ENCODE data around the gene PCDHB6. TPM values are rescaled to one million over a fixed set of nuclear protein-coding genes. Genes with fewer than 3 reads are reported as not detected.
"Not testable (repeated sequence)": the region's sequence is repeated elsewhere in the genome, so short reads cannot be mapped to it uniquely, and the experiment has no call there.

Gene PCDHB6
- total RNA-seq, 1 experiment from 2014 or later, result not detected

GRCh38 chr5:141201646-141202045 is 51.8 kb downstream of the PCDHB6 start:
- not testable (repeated sequence) for DNase-seq (ENCODE audit: low spot score)

Other genes with a start within 250 kb of the PCDHB6 start
- gene PCDHAC1, start 223.8 kb upstream of the PCDHB6 start, total RNA-seq (2014; rRNA removed; shearing (Covaris generic)), result not detected in 2 replicates
- 0.03 and 0.10 TPM in 2 replicates for gene PCDHAC2, start 183.6 kb upstream of the PCDHB6 start, total RNA-seq (2014; rRNA removed; shearing (Covaris generic))
- gene PCDHB1, start 98.7 kb upstream of the PCDHB6 start, total RNA-seq (2014; rRNA removed; shearing (Covaris generic)), result not detected in 2 replicates
- gene PCDHB2, start 55.4 kb upstream of the PCDHB6 start, total RNA-seq (2014; rRNA removed; shearing (Covaris generic)), result 0.13 TPM in 1 of 2 replicates, not detected in the other
- 0.03 TPM in 1 of 2 replicates, not detected in the other for gene PCDHB3, start 49.6 kb upstream of the PCDHB6 start, total RNA-seq (2014; rRNA removed; shearing (Covaris generic))
- not detected in 2 replicates for gene PCDHB4, start 28.2 kb upstream of the PCDHB6 start, total RNA-seq (2014; rRNA removed; shearing (Covaris generic))
- not detected in 2 replicates for gene PCDHB5, start 14.9 kb upstream of the PCDHB6 start, total RNA-seq (2014; rRNA removed; shearing (Covaris generic))
- gene PCDHB7, start 22.6 kb downstream of the PCDHB6 start, total RNA-seq (2014; rRNA removed; shearing (Covaris generic)), result 0.05 TPM in 2 replicates
- 0.16 TPM in 1 of 2 replicates, not detected in the other for gene PCDHB8, start 27.7 kb downstream of the PCDHB6 start, total RNA-seq (2014; rRNA removed; shearing (Covaris generic))
- 0.05 and 0.69 TPM in 2 replicates for gene PCDHB16, start 32.3 kb downstream of the PCDHB6 start, total RNA-seq (2014; rRNA removed; shearing (Covaris generic))
- 0.03 and 0.25 TPM in 2 replicates for gene PCDHB9, start 37.1 kb downstream of the PCDHB6 start, total RNA-seq (2014; rRNA removed; shearing (Covaris generic))
- gene PCDHB10, start 42.3 kb downstream of the PCDHB6 start, total RNA-seq (2014; rRNA removed; shearing (Covaris generic)), result 0.05 TPM in 1 of 2 replicates, not detected in the other
- 0.23 TPM in 1 of 2 replicates, not detected in the other for gene PCDHB11, start 49.6 kb downstream of the PCDHB6 start, total RNA-seq (2014; rRNA removed; shearing (Covaris generic))
- 0.13 and 0.18 TPM in 2 replicates for gene PCDHB12, start 58.7 kb downstream of the PCDHB6 start, total RNA-seq (2014; rRNA removed; shearing (Covaris generic))
- gene PCDHB13, start 63.9 kb downstream of the PCDHB6 start, total RNA-seq (2014; rRNA removed; shearing (Covaris generic)), result 0.05 and 0.15 TPM in 2 replicates
- 0.18 and 0.31 TPM in 2 replicates for gene PCDHB14, start 73.3 kb downstream of the PCDHB6 start, total RNA-seq (2014; rRNA removed; shearing (Covaris generic))
- gene PCDHB15, start 95.3 kb downstream of the PCDHB6 start, total RNA-seq (2014; rRNA removed; shearing (Covaris generic)), result 0.05 and 0.20 TPM in 2 replicates
- gene SLC25A2, start 154.0 kb downstream of the PCDHB6 start, total RNA-seq (2014; rRNA removed; shearing (Covaris generic)), result 0.33 TPM in 1 of 2 replicates, not detected in the other
- 36.5 and 44.4 TPM in 2 replicates for gene TAF7, start 170.7 kb downstream of the PCDHB6 start, total RNA-seq (2014; rRNA removed; shearing (Covaris generic))
- 0.21 and 0.61 TPM in 2 replicates for gene PCDHGA1, start 180.5 kb downstream of the PCDHB6 start, total RNA-seq (2014; rRNA removed; shearing (Covaris generic))
- gene PCDHGA2, start 188.7 kb downstream of the PCDHB6 start, total RNA-seq (2014; rRNA removed; shearing (Covaris generic)), result 0.03 and 0.05 TPM in 2 replicates
- gene PCDHGA3, start 193.8 kb downstream of the PCDHB6 start, total RNA-seq (2014; rRNA removed; shearing (Covaris generic)), result 0.10 TPM in 1 of 2 replicates, not detected in the other
- gene PCDHGB1, start 200.0 kb downstream of the PCDHB6 start, total RNA-seq (2014; rRNA removed; shearing (Covaris generic)), result 0.10 and 0.23 TPM in 2 replicates
- gene PCDHGA4, start 205.0 kb downstream of the PCDHB6 start, total RNA-seq (2014; rRNA removed; shearing (Covaris generic)), result 0.05 TPM in 1 of 2 replicates, not detected in the other
- 0.26 TPM in 1 of 2 replicates, not detected in the other for gene PCDHGB2, start 209.9 kb downstream of the PCDHB6 start, total RNA-seq (2014; rRNA removed; shearing (Covaris generic))
- gene PCDHGA5, start 214.1 kb downstream of the PCDHB6 start, total RNA-seq (2014; rRNA removed; shearing (Covaris generic)), result 0.13 TPM in 2 replicates
- gene PCDHGB3, start 220.2 kb downstream of the PCDHB6 start, total RNA-seq (2014; rRNA removed; shearing (Covaris generic)), result 0.41 and 0.47 TPM in 2 replicates
- gene PCDHGA6, start 223.8 kb downstream of the PCDHB6 start, total RNA-seq (2014; rRNA removed; shearing (Covaris generic)), result 0.21 and 0.48 TPM in 2 replicates
- gene PCDHGA7, start 232.7 kb downstream of the PCDHB6 start, total RNA-seq (2014; rRNA removed; shearing (Covaris generic)), result 0.03 TPM in 1 of 2 replicates, not detected in the other
- 0.05 TPM in 1 of 2 replicates, not detected in the other for gene PCDHGB4, start 237.6 kb downstream of the PCDHB6 start, total RNA-seq (2014; rRNA removed; shearing (Covaris generic))
- gene PCDHGA8, start 242.6 kb downstream of the PCDHB6 start, total RNA-seq (2014; rRNA removed; shearing (Covaris generic)), result 0.10 TPM in 1 of 2 replicates, not detected in the other
- not detected in 2 replicates for gene PCDHGB5, start 247.9 kb downstream of the PCDHB6 start, total RNA-seq (2014; rRNA removed; shearing (Covaris generic))

Data from HT-29 (cell line).